Tibial nerve (tissue), 4 donors: Measurements from ENCODE around the gene TMED10. TPM values are rescaled to one million over a fixed set of nuclear protein-coding genes. Genes with fewer than 3 reads are reported as not detected.

ENCODE experiments used
- DNase-seq, 2 donors: peaks; one replicate each; pipeline ENCODE4 v3.0.0-alpha.2; 2019; ENCODE audit warnings: low spot score in 2 of 2
- H3K27ac ChIP-seq, 4 donors: fragments of 200-600 bp; sonication (generic) in 3 of 4; one replicate each; pipeline ENCODE4 v1.5.1; 2017 to 2019; ENCODE audit warnings: mild to moderate bottlenecking in 1 of 4
- H3K27me3 ChIP-seq, 2 donors: fragments of 200-600 bp; sonication (generic) in 1 of 2; one replicate each; pipeline versions ENCODE4 v1.5.1 to v1.6.0; 2017 to 2019
- H3K36me3 ChIP-seq, 3 donors: fragments of 200-600 bp; sonication (generic); one replicate each; pipeline ENCODE4 v1.5.1; 2018 to 2019
- H3K4me1 ChIP-seq, 4 donors: fragments of 200-600 bp; sonication (generic) in 3 of 4; one replicate each; pipeline ENCODE4 v1.5.1; 2017 to 2019
- H3K4me3 ChIP-seq, 4 donors: fragments of 200-600 bp; sonication (generic) in 3 of 4; one replicate each; pipeline ENCODE4 v1.5.1; 2017 to 2019; ENCODE audit warnings: mild to moderate bottlenecking in 1 of 4, moderate library complexity in 1 of 4
- H3K9me3 ChIP-seq, 4 donors: fragments of 200-600 bp; sonication (generic) in 3 of 4; one replicate each; pipeline ENCODE4 v1.5.1; 2017 to 2019
- EP300 ChIP-seq, 2 donors: sonication (generic); formaldehyde crosslinking; IDR thresholded peaks; one replicate each; pipeline ENCODE4 v1.6.1; 2017; ENCODE audit warnings: antibody characterized with exemption in 2 of 2, mild to moderate bottlenecking in 1 of 2
- POLR2A ChIP-seq, 2 donors: fragments of 450-650 bp; IDR thresholded peaks; one replicate each; pipeline ENCODE4 v1.6.1; 2017; ENCODE audit warnings: antibody characterized with exemption in 2 of 2, mild to moderate bottlenecking in 2 of 2, moderate library complexity in 2 of 2
- WGBS, 2 donors: methylation state at CpG; one replicate each; pipeline ENCODE4 v1.1.5; 2018; 5-methylcytosine and 5-hydroxymethylcytosine counted together
- total RNA-seq, 4 donors: library from RNA; depleted of rRNA; stranded (reverse); fragments of >200 nt; gene quantifications; one replicate each; pipeline ENCODE4 v1.1.0, GENCODE V29; 2016
- TF ChIP-seq, protein P1 (sequence below), 5 experiments: fragments of 200-600 bp in 3 of 5; fragments of 450-650 bp in 2 of 5; sonication (generic) in 3 of 5; IDR thresholded peaks; one replicate each; pipeline ENCODE4 v1.5.1; 2016 to 2019; ENCODE audit warnings: antibody characterized with exemption in 5 of 5, mild to moderate bottlenecking in 3 of 5, moderate library complexity in 2 of 5

The TMED10 gene
- total RNA-seq, 4 donors from 2014 or later: 262 to 296 (median 280) TPM

DNA sequence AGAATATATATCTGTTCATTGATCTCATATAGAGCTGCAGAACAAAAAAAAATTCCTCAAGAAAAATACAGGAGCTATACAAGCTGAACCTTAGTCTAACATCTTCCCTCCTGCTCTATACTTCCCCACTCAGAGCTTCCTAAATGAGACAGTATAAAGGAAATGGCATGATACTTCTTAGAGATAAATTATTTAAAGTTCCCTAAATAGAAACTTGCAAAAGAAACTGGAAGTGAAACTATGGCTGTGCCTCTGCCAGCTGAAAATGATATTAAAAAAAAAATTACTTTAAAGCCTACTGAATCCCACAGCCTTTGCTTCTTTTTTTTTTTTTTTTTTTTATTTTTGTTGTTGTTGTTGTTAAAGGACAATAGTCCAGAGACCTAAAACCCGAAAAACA, 37.9 kb downstream of the TMED10 start:
- WGBS, 2 donors: 52 to 60% methylated on average over 1 of the region's 1 CpG
- H3K27ac ChIP-seq: peak overlapping the region; percentile 19 to 97 (median 78)
- peaks cover 0 to 63% (median 41%) of the 10 kb centered on the region in 4 donors for H3K4me1 ChIP-seq

DNA sequence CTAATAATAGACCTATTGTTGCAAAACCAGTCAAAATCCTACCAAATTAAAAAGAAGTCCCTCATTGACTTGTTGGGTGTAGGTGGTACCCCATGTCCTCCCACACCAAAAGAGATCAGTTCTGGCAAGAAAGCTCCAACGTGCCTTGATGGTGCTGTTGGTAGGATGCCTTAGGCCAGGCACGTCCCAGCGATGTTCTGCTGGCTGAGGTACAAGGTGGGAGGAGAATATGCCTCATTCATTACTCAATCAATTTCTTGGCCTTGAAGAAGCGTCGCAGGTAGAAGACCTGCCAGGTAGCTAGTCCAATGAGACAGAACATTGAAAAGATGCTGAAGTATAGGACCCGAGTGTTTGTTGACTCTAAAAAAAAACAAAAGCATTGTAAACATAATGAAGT, 41.8 kb downstream of the TMED10 start:
- peak overlapping the region in 3 of 4 donors; percentile 51 to 83 (median 82) for H3K27ac ChIP-seq
- WGBS, 2 donors: 77% methylated on average over 6 of the region's 6 CpGs

More for the DNA sequence above, 37.9 kb downstream of the TMED10 start:
- Histone ChIP-seq H3K27me3 (no peaks in the 10 kb centered on the region), H3K9me3 (no peaks in the 10 kb centered on the region), H3K4me3 (no peak overlapping the region), H3K36me3 (peaks cover 0 to 23% (median 8%) of the 10 kb centered on the region in 3 donors)
- TF ChIP-seq, protein P1, sequence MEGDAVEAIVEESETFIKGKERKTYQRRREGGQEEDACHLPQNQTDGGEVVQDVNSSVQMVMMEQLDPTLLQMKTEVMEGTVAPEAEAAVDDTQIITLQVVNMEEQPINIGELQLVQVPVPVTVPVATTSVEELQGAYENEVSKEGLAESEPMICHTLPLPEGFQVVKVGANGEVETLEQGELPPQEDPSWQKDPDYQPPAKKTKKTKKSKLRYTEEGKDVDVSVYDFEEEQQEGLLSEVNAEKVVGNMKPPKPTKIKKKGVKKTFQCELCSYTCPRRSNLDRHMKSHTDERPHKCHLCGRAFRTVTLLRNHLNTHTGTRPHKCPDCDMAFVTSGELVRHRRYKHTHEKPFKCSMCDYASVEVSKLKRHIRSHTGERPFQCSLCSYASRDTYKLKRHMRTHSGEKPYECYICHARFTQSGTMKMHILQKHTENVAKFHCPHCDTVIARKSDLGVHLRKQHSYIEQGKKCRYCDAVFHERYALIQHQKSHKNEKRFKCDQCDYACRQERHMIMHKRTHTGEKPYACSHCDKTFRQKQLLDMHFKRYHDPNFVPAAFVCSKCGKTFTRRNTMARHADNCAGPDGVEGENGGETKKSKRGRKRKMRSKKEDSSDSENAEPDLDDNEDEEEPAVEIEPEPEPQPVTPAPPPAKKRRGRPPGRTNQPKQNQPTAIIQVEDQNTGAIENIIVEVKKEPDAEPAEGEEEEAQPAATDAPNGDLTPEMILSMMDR (IDR thresholded peaks at IDR 0.05): no peak
- TF ChIP-seq POLR2A (IDR thresholded peaks at IDR 0.05) (no peak), EP300 (IDR thresholded peaks at IDR 0.05) (peak in 1 of 2 donors; percentile 32)
- DNase-seq: no peak

DNA sequence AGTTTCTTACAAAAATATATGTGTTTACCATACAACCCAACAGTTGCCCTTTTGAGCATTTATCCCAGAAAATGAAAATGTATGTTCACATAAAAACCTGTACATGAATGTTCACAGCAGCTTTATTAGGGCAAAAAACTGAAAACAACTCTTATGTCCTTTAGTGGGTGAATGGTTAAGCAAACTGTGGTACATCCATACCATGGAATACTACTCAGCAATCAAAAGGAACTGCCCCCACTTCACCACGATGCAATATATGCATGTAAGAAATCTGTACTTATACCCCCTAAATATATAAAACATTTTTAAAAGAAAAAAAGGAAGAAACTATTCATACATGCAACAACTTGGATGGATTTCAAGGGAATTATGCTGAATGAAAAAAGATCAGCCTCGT, 42.8 kb downstream of the TMED10 start:
- Histone ChIP-seq H3K27ac (peak overlapping the region in 2 of 4 donors; percentile 82 to 83), H3K4me1 (peaks cover 0 to 46% (median 10%) of the 10 kb centered on the region in 4 donors), H3K4me3 (no peak overlapping the region), H3K36me3 (peaks cover 0 to 42% (median 8%) of the 10 kb centered on the region in 3 donors), H3K27me3 (no peaks in the 10 kb centered on the region), H3K9me3 (no peaks in the 10 kb centered on the region)
- DNase-seq: no peak
- TF ChIP-seq POLR2A (IDR thresholded peaks at IDR 0.05) (no peak), EP300 (IDR thresholded peaks at IDR 0.05) (no peak)
- TF ChIP-seq, protein P1 (IDR thresholded peaks at IDR 0.05): no peak
- 61 to 85% methylated on average over 2 of the region's 2 CpGs for WGBS, 2 donors

More for the DNA sequence above, 41.8 kb downstream of the TMED10 start:
- Histone ChIP-seq H3K27me3 (no peaks in the 10 kb centered on the region), H3K4me1 (peaks cover 0 to 50% (median 19%) of the 10 kb centered on the region in 4 donors), H3K36me3 (peaks cover 0 to 41% (median 8%) of the 10 kb centered on the region in 3 donors), H3K4me3 (no peak overlapping the region), H3K9me3 (no peaks in the 10 kb centered on the region)
- TF ChIP-seq, protein P1 (IDR thresholded peaks at IDR 0.05): no peak
- DNase-seq: no peak

DNA sequence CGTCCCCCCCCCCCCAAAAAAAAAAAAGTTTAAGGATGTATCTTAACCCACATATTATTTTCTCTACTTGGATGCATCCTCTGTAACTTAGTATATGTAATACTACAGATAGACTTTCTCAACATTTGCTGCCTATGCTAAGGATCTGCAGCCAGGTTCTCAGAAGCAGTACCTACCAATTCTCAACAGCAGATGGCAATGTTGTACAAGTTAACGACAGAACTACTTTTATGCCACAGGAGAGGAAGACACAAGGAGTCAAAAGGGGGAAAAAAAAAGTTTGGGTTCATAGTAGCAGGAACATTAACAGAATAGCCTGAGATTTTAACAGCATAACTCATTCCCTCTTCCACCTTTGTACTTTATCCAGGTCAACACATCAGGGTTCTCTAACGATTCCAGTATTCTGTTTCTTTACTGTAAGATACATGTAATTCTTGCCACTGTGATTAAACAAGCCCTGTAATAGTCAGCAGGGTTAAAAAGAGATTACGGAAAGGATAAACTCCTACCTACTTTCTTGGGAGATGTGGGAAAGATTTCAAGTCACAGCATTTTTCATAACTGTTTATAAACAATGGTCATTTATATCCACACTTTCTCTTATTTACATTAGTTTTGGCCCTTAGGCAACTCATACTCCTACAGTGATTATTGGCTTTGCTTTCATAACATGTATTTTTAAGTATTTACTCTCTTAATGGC, 43.9 kb downstream of the TMED10 start:
- 28 to 34% methylated on average over 4 of the region's 4 CpGs for WGBS, 2 donors
- peak in 1 of 2 donors; percentile 96 for DNase-seq
- TF ChIP-seq EP300 (IDR thresholded peaks at IDR 0.05) (peak in 1 of 2 donors; percentile 73), POLR2A (IDR thresholded peaks at IDR 0.05) (no peak)
- TF ChIP-seq, protein P1 (IDR thresholded peaks at IDR 0.05): peak; percentile 58 to 95 (median 72)
- H3K4me3 ChIP-seq: no peak overlapping the region
- peaks cover 4 to 47% (median 9%) of the 10 kb centered on the region in 4 donors for H3K4me1 ChIP-seq
- H3K36me3 ChIP-seq: peaks cover 0 to 42% (median 8%) of the 10 kb centered on the region in 3 donors
- no peaks in the 10 kb centered on the region for H3K27me3 ChIP-seq
- peak overlapping the region; percentile 48 to 83 (median 68) for H3K27ac ChIP-seq
- no peaks in the 10 kb centered on the region for H3K9me3 ChIP-seq

DNA sequence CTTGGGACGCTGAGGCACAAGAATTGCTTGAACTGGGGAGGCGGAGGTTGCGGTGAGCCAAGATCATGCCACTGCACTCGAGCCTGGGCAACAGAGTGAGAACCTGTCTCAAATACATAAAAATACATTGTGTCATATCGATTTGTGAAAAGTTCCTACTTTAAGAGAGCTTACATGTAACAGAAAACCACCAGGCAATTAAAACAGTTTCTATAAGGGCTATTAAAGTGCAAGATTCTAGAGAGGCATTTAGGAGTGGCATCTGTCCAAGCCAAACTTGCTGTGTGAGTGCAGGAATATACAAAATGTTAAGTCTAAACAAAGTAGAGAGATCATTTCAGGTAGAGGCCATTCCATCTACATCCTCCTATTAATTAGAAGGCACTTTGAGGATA, 47.8 kb downstream of the TMED10 start:
- no peaks in the 10 kb centered on the region for H3K9me3 ChIP-seq
- H3K27me3 ChIP-seq: no peaks in the 10 kb centered on the region
- H3K4me1 ChIP-seq: peaks cover 4 to 71% (median 17%) of the 10 kb centered on the region in 4 donors
- TF ChIP-seq EP300 (IDR thresholded peaks at IDR 0.05): no peak
- TF ChIP-seq, protein P1 (IDR thresholded peaks at IDR 0.05): no peak
- TF ChIP-seq POLR2A (IDR thresholded peaks at IDR 0.05): no peak
- peak overlapping the region in 1 of 4 donors; percentile 95 for H3K27ac ChIP-seq
- WGBS, 2 donors: 90 to 92% methylated on average over 5 of the region's 5 CpGs
- no peak overlapping the region for H3K4me3 ChIP-seq
- no peak for DNase-seq
- H3K36me3 ChIP-seq: peaks cover 0 to 20% (median under 1%) of the 10 kb centered on the region in 3 donors
